ENCODE measurements around the gene ZNF107.
A peak's percentile ranks its signal among the peaks of the same experiment; 100 is the strongest.

ZNF107 gene

DNA sequence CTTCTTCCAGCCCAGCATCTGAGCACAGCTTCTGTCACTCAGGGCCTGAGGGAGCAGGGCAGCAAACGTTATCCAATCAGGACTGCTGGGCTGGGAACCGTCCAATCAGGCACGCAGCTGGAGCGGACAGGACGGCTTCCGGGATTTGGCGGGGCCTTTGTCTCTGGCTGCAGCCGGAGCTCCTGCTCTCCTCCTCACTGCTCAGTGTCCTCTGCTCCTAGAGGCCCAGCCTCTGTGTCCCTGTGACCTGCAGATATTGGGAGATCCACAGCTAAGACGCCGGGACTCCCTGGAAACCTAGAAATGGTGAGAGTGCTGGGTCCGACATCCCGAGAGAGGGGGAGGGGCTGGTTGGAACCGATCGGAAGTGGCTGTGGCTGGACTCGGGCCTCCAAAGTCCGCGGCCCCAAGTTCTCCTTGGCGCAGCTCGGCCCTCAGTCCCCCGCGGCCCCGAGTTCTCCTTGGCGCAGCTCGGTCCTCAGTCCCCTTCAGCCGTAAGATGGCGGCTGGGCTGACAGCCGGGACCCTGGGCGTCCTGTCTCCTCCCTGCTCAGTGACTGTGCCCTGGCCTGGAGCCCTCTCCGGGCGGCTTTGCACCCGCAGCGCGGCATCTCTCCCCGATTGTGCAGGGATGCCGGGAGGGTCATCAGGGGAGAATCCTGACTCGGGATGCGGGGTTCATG is at the start of gene ZNF107:
ZNF107 (plus strand) TSS at position 154 of the 683 bp plus-strand sequence; CDS start at position 304, 150 bp downstream.
- peak within 1 kb of the TSS; percentile 92 for H3K4me3 ChIP-seq (ENCODE audit: low read depth, low read length)
- TF ChIP-seq, protein P1, sequence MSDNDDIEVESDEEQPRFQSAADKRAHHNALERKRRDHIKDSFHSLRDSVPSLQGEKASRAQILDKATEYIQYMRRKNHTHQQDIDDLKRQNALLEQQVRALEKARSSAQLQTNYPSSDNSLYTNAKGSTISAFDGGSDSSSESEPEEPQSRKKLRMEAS (IDR thresholded peaks at IDR 0.05; ENCODE audit: low read depth, low read length): 0 out of 2 replicates have a peak, but pooled peaks have one; percentile 2
- TF ChIP-seq POLR2A (IDR thresholded peaks at IDR 0.05; ENCODE audit: extremely low read depth, insufficient read length): peak; percentile 87
- TF ChIP-seq MYC (IDR thresholded peaks at IDR 0.05; ENCODE audit: low read depth, low read length): no peak
- TF ChIP-seq CTCF (IDR thresholded peaks at IDR 0.05; ENCODE audit: low read depth, low read length): no peak
- peak; percentile 98 for DNase-seq (ENCODE audit: low read depth)

DNA sequence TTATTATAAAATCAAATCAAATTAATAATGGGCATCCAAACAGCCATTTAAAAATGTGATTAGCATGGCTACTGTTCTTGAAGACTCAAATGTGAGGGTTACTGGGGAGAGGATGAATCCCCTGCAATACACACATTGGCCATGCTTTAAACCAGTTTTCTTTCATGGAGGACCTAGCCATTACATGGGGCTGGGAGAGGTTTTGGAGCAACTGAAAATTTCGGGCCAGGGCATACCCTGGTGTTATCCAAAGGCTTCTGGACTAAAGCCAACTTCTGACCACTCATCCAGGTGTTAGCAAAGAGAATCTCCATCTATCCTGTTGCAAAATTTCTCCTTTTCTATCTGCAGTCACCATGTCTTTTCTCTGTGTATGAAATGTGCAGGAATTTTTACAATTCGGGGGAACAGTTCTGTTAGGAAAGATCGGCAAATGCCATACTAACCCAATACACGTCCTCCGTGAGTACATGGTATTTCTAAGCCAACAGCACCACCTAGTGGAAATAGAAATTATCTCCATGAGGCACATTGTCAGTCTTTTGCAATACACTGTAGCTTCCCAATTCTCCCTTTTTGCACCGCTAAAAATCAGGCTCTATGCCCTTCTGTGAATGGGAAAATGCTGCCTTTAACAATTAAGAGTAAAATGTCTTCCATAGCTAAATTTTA is 47.0 kb upstream of the ZNF107 start:
- peak; percentile 45 for TF ChIP-seq CTCF (IDR thresholded peaks at IDR 0.05; ENCODE audit: low read depth, low read length)
- TF ChIP-seq POLR2A (IDR thresholded peaks at IDR 0.05; ENCODE audit: extremely low read depth, insufficient read length): no peak
- no peak; the same call in 1 of the 2 replicates for TF ChIP-seq MYC (IDR thresholded peaks at IDR 0.05; ENCODE audit: low read depth, low read length)
- TF ChIP-seq, protein P1 (IDR thresholded peaks at IDR 0.05; ENCODE audit: low read depth, low read length): peak; percentile 64
- DNase-seq (ENCODE audit: low read depth): peak; percentile 84
- no peak overlapping the region for H3K4me3 ChIP-seq (ENCODE audit: low read depth, low read length)

DNA sequence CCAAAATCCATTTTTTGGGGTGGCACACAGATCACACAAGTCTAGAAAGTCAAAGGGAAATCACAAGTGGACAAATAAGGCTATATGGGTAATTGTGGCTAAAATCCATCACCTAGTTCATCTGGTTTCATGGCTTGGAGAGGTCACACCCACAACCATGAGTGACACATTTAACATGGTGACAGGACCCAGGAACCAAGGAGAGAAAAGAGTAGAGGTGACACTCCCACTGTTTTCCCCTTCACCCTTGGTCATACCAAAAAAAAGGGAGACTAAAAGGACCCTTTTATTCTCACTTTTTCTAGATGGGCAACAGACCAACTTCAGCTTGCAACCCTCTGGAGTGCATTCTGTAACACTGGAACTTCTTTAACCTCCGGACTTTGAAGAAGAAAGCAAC is 46.2 kb upstream of the ZNF107 start:
- TF ChIP-seq CTCF (IDR thresholded peaks at IDR 0.05; ENCODE audit: low read depth, low read length) (no peak), POLR2A (IDR thresholded peaks at IDR 0.05; ENCODE audit: extremely low read depth, insufficient read length) (no peak), MYC (IDR thresholded peaks at IDR 0.05; ENCODE audit: low read depth, low read length) (no peak)
- TF ChIP-seq, protein P1 (IDR thresholded peaks at IDR 0.05; ENCODE audit: low read depth, low read length): no peak
- peak; percentile 38 for DNase-seq (ENCODE audit: low read depth)
- H3K4me3 ChIP-seq (ENCODE audit: low read depth, low read length): no peak overlapping the region

- DNase-seq (ENCODE audit: low read depth): no peak
- TF ChIP-seq POLR2A (IDR thresholded peaks at IDR 0.05; ENCODE audit: extremely low read depth, insufficient read length) (no peak), CTCF (IDR thresholded peaks at IDR 0.05; ENCODE audit: low read depth, low read length) (peak; percentile 4), MYC (IDR thresholded peaks at IDR 0.05; ENCODE audit: low read depth, low read length) (no peak)
- no peak overlapping the region for H3K4me3 ChIP-seq (ENCODE audit: low read depth, low read length)
Measured at GRCh38 chr7:64621656-64622055, 44.3 kb upstream of the ZNF107 start.

DNA sequence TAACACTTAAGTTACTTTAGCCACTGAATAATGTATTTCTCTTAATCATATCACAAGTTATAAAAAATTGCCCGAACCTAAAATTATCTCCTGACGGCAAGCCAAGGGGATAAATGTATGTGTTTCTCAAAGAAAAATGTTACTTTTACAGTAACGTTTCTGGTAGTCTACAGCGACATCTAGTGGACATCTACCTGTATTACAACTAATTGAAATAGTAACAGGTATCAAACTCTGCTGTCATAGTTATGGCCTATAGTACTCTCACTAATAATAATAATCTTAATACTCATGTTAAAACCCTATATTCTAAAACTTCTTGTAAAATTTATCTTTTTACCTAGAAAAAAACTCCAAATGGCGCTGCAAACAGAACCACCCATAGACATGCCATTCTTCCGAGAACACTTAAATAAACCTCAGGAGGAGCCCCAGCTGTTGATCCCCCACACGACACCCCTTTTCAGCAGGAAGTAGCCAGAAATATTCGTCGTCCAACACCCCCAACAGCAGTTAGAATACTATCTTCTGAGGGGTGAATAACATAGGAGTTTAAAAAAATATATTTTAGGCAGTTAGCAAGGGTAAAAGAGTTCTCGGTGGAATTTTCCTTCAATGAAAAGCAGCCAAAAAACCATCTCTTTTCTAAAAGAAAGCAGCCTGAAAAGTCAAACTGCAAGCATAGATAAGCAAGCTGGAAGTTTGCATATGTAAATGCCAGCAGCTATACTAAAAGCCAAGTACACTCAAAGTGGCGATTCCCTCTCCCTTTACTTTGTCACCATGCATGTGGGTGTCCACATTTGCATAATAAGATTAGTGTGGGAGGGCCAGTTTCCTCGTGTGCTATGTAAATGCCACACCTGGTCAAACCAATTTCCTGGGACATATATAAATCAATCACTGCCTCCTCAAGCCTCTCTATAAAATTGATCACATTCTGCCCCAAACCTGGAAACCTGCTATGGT is 40.5 kb upstream of the ZNF107 start:
- no peak for TF ChIP-seq POLR2A (IDR thresholded peaks at IDR 0.05; ENCODE audit: extremely low read depth, insufficient read length)
- peak; percentile 64 for TF ChIP-seq CTCF (IDR thresholded peaks at IDR 0.05; ENCODE audit: low read depth, low read length)
- DNase-seq (ENCODE audit: low read depth): peak; percentile 68
- no peak overlapping the region for H3K4me3 ChIP-seq (ENCODE audit: low read depth, low read length)

All from NB4 (cell line).